ENCODE results near the gene INCA1.

INCA1 gene

GRCh38 chr17:4971826-4972225 lies 25.5 kb downstream of the INCA1 start:
- DNase-seq (ENCODE audit: low read depth) = no peak
- H3K4me3 ChIP-seq (ENCODE audit: low read length) = no peak overlapping the region
- no peak for TF ChIP-seq CTCF (conservative IDR thresholded peaks at IDR 0.05; ENCODE audit: low read length)

GRCh38 chr17:4970273-4970672 lies 27.0 kb downstream of the INCA1 start:
- no peak for DNase-seq (ENCODE audit: low read depth)
- no peak overlapping the region for H3K4me3 ChIP-seq (ENCODE audit: low read length)
- TF ChIP-seq CTCF (conservative IDR thresholded peaks at IDR 0.05; ENCODE audit: low read length) = no peak

GRCh38 chr17:4969551-4970173 lies 27.7 kb downstream of the INCA1 start:
- peak overlapping the region; percentile 69 for H3K4me3 ChIP-seq (ENCODE audit: low read length)
- TF ChIP-seq CTCF (conservative IDR thresholded peaks at IDR 0.05; ENCODE audit: low read length) = no peak

GRCh38 chr17:4969047-4969550 lies 28.2 kb downstream of the INCA1 start:
- TF ChIP-seq CTCF (conservative IDR thresholded peaks at IDR 0.05; ENCODE audit: low read length) = no peak
- peak overlapping the region; percentile 69 for H3K4me3 ChIP-seq (ENCODE audit: low read length)
- peak; percentile 90 for DNase-seq (ENCODE audit: low read depth)

More at GRCh38 chr17:4969551-4970173, 27.7 kb downstream of the INCA1 start:
- DNase-seq (ENCODE audit: low read depth) = no peak

- no peak for TF ChIP-seq CTCF (conservative IDR thresholded peaks at IDR 0.05; ENCODE audit: low read length)
- H3K4me3 ChIP-seq (ENCODE audit: low read length) = peak overlapping the region; percentile 69
- no peak for DNase-seq (ENCODE audit: low read depth)
Observed at GRCh38 chr17:4968486-4969046, 28.8 kb downstream of the INCA1 start.

GRCh38 chr17:4967539-4968485 lies 29.5 kb downstream of the INCA1 start, which contains the start of gene SPAG7:
SPAG7 (minus strand) TSS chr17:4967817; CDS start chr17:4967804, 13 bp downstream.
- H3K4me3 ChIP-seq (ENCODE audit: low read length) = peak within 1 kb of the TSS; percentile 91
- peak; percentile 8; the same call in 1 of the 2 replicates for TF ChIP-seq CTCF (conservative IDR thresholded peaks at IDR 0.05; ENCODE audit: low read length)
- DNase-seq (ENCODE audit: low read depth) = peak; percentile 98
